ENCODE measurements around the gene LRP8.

Gene LRP8

DNA sequence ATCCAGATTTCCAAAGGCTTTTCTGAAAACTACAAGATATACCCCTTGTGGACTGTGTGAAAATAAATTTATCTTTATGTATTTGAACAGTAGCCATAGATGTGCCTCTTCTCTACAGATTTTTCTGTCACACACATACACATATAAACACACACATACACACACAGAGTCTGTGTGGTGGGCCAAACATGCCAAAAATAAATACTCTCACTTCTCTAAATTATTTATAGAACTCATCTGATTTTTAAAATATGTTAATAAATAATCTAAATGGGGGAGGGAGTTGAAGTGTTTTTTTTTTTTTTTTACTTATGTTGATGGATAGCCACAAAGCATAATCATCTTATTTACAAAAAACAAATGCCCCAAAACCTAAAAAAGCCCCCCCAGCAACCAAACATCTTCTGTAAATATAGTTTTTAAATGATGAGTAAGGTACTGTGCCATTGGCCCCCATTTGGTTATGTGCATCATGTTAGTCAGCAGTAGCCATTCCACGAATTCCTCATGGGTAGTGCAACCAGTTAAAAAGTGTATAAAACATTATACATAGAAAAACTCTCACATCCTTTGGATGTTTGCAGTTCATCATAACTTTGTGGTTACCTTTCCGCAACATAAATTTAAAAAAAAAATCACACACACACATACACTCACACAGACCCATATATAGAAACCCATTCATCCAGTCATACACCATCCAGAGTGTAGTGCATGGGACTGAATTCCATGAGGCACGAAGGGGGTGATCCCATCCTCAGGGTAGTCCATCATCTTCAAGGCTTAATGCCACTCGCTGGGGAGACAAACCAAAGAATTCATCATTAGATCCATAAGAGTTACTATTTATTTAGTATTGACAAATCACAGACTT lies 81.4 kb downstream of the LRP8 start:
- H3K9me3 ChIP-seq = no peaks in the 10 kb centered on the region
- in situ Hi-C loops (cut with MboI; ENCODE audit: low sequenced_read_pairs) = no loop called here
- DNase-seq (ENCODE audit: low spot score in 2 of 2) = no peak
- no peaks in the 10 kb centered on the region for H3K4me1 ChIP-seq
- peaks cover 41% of the 10 kb centered on the region for H3K36me3 ChIP-seq (replicated peaks)
- no peak overlapping the region for H3K4me3 ChIP-seq
- no peaks in the 10 kb centered on the region for H3K27me3 ChIP-seq (ENCODE audit: low read depth)

DNA sequence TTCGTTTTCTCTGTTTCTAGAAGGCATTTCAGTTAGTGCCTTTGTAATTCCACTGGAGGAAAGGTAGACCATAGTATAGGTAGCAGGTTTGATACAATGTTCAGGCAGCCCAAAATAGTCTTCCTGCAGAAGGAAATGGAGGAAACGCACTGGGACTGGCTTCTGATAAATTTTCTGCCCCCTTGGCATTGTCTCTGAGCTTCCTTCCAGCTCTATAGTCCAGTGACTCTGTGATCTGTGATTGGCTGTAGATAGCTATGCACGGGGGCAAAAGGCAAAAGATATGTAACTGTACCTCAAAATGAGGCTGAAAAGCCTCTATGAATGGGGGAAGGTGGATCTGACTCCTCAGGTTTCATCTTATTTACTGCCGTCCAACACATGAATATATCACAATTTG lies 83.7 kb downstream of the LRP8 start:
- peaks cover 20% of the 10 kb centered on the region for H3K36me3 ChIP-seq (replicated peaks)
- H3K27me3 ChIP-seq (ENCODE audit: low read depth) = no peaks in the 10 kb centered on the region
- H3K9me3 ChIP-seq = no peaks in the 10 kb centered on the region
- in situ Hi-C loops (cut with MboI; ENCODE audit: low sequenced_read_pairs) = no loop called here
- no peak overlapping the region for H3K4me3 ChIP-seq
- DNase-seq (ENCODE audit: low spot score in 2 of 2) = no peak
- H3K4me1 ChIP-seq = peaks cover under 1% of the 10 kb centered on the region

DNA sequence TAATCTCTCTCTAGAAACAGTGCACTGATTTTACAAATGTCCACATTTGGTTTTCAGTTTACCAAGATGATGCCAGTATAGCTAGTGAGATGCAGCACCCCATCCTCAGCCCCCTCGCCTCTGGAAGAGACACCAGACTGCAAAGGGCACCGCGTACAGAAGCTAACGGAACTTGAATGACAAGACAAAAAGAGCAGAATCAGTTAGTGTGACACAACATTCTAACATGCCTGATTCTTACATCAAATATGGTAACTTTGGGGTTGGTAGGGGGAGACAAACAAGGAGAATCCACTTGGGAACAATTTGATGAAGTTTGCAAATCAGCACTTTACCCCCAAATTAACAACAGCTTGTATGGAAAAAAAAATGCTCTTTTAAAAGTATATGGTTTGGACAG lies 85.5 kb downstream of the LRP8 start:
- Histone ChIP-seq H3K4me1 (peaks cover 6% of the 10 kb centered on the region), H3K4me3 (no peak overlapping the region), H3K9me3 (no peaks in the 10 kb centered on the region), H3K27me3 (ENCODE audit: low read depth) (no peaks in the 10 kb centered on the region), H3K36me3 (replicated peaks) (peaks cover 11% of the 10 kb centered on the region)
- DNase-seq (ENCODE audit: low spot score in 2 of 2) = no peak
- in situ Hi-C loops (cut with MboI; ENCODE audit: low sequenced_read_pairs) = no loop called here

DNA sequence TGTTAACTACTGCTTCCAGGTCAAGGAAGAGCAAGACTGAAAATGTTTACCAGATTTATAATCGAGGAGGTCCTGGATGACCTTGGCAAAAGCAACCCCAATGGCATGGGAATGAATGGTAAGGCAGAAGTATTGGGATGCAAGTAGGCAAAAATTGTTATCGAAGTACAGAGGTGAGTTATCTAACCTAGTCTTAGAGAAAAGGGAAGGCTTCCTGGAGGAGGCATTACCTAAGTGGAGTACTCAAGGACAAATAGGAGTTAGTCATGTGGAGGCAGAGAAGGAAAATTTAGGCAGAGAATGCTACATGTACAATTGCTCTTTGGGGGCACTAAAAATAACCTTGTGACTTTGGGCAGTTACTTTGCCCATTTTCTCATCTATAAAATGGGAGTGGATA lies 86.0 kb downstream of the LRP8 start:
- no peak for DNase-seq (ENCODE audit: low spot score in 2 of 2)
- H3K36me3 ChIP-seq (replicated peaks) = peaks cover 8% of the 10 kb centered on the region; the same call in 1 of the 2 replicates
- in situ Hi-C loops (cut with MboI; ENCODE audit: low sequenced_read_pairs) = no loop called here
- no peaks in the 10 kb centered on the region for H3K9me3 ChIP-seq
- no peaks in the 10 kb centered on the region for H3K27me3 ChIP-seq (ENCODE audit: low read depth)
- no peak overlapping the region for H3K4me3 ChIP-seq
- H3K4me1 ChIP-seq = peaks cover 6% of the 10 kb centered on the region

DNA sequence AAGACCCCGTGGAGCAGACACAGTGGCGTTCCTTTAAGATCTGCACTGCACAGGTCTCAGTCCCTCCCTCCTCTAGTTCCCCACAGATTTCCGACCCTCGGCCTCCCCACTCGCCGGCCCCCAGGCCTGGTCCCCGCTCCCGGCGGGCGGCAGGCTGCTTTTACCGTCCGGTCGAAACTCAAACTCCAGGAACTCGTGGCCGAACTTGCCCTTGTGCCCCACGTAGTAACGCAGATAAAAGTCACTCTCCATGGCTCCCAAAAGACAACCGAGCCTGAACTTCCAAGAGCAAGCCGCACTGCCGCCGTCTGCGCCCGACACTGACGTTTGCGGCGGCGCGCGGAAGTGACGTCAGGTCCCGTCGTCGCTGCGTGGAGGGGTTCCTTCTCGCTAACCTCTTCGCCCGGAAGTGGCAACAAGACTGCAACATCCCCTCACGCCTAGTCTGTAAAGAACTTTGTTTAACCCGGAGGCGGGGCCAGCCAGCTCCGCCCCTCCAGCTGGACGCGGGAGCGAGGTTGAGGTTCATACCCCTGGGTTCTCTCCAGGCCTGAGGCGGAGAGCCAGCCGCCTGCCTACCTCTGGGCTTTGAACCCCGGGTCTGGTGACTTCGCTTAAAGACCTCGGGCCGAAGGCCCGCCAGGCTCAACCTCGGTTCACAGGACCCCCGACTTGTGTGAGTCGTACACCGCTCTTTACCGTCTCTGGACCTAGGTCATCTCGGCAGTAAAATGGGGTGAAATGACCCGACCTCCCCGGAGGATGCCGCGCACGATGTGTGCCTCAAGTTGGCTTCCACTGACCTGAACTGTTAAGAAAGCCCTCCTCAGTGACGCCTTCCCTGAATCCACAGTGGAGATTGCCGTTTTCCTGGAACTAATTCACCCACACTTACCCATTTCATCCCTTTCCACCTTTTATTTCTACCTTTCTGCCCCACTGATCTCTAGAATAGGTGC lies 89.4 kb downstream of the LRP8 start, which contains the start of gene MAGOH:
TSS of gene MAGOH (minus strand) at position 322 of the 959 bp plus-strand sequence. CDS start at position 252, 70 bp downstream.
- Histone ChIP-seq H3K9me3 (no peaks in the 10 kb centered on the region), H3K27me3 (ENCODE audit: low read depth) (no peaks in the 10 kb centered on the region), H3K4me1 (peaks cover 6% of the 10 kb centered on the region), H3K4me3 (peak within 1 kb of the TSS; percentile 93), H3K36me3 (replicated peaks) (peaks cover 23% of the 10 kb centered on the region)
- in situ Hi-C loops (cut with MboI; ENCODE audit: low sequenced_read_pairs) = no loop called here
- peak; percentile 94 to 96 for DNase-seq (ENCODE audit: low spot score in 2 of 2)

DNA sequence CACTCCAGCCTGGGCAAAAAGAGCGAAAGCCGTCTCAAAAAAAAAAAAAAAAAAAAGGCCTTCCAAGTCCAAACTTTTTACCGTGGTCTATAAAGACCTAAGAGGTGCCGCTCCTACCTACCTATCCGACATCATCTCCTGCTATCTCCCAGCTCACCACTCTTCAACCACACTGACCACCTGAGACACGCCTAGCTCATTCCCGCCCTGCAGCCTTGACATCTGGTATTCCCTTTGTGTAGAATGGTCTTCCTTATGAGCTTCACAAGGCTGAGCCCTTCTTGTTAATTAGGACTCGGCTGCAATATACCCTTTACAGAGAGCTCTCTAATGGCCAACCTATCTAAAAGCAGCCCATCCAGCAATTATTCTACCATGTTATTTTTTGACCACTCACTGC lies 90.2 kb downstream of the LRP8 start:
- DNase-seq (ENCODE audit: low spot score in 2 of 2) = no peak
- Histone ChIP-seq H3K36me3 (replicated peaks) (peaks cover 30% of the 10 kb centered on the region), H3K27me3 (ENCODE audit: low read depth) (no peaks in the 10 kb centered on the region), H3K4me1 (peaks cover 6% of the 10 kb centered on the region), H3K9me3 (no peaks in the 10 kb centered on the region), H3K4me3 (peak overlapping the region; percentile 93)
- in situ Hi-C loops (cut with MboI; ENCODE audit: low sequenced_read_pairs) = no loop called here

DNA sequence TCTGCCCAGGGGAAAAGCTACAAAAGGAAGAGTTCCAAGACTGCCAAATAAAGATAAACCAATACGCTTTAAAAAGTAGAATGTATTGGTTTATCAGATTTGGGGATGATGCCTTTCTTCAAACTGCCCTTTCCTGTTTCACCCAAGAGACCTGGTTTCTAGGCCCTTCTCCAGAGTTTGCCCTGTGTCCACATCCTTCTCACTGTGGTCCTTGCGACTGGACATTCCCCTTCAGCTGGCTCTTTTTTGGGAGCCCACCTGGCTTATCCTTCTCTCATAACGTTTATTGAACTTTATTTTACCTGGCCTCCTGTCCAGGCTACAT lies 106.9 kb downstream of the LRP8 start:
- Histone ChIP-seq H3K9me3 (no peaks in the 10 kb centered on the region), H3K36me3 (replicated peaks) (no peaks in the 10 kb centered on the region), H3K4me1 (peaks cover 3% of the 10 kb centered on the region; the same call in 1 of the 2 replicates), H3K4me3 (peak overlapping the region; percentile 73), H3K27me3 (ENCODE audit: low read depth) (no peaks in the 10 kb centered on the region)
- no peak for DNase-seq (ENCODE audit: low spot score in 2 of 2)
- in situ Hi-C loops (cut with MboI; ENCODE audit: low sequenced_read_pairs) = no loop called here

DNA sequence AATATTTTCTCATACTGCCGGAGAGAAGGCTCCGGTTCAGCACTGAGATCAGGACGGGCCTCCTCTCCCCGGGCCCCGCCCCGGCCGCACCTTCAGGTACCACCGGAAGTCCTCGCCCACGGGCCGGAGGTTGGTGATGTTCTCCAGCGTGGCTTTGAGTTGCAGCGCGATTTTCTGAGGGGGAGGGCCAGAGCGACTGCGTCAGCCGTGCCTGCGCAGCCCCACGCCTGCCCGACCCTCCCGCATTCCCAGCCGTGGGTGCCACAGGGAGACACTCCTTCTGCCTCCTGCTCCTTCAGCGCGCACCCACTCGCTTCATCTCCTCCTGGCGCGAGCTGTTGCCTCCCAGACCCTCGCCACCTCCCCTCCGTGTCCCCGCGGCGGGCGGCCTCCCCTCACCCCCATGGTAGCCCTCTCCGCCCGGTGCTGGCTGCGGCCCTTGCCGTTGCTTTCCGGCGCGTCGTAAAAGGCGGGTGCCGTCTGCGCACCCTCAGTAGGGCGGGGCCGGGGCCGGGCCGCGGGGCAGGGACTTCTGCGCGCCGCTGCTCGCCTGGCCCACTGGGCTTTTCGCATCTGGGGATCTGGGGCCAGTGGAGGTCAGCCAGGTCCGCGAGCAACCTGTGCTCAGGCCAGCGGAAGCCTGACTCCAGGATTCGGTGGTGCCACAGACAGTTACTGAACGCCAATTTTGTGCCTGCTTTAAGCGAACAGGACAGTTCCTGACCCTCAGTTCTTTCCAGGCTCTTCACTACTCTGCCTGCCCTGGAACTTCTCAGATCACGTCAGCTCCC lies 107.5 kb downstream of the LRP8 start, which contains the start of gene CZIB:
TSS of gene CZIB (minus strand) at position 464 of the 791 bp plus-strand sequence. CDS start at position 405, 59 bp downstream.
- peak within 1 kb of the TSS; percentile 73 for H3K4me3 ChIP-seq
- no peaks in the 10 kb centered on the region for H3K27me3 ChIP-seq (ENCODE audit: low read depth)
- in situ Hi-C loops (cut with MboI; ENCODE audit: low sequenced_read_pairs) = no loop called here
- peaks cover 3% of the 10 kb centered on the region; the same call in 1 of the 2 replicates for H3K4me1 ChIP-seq
- no peaks in the 10 kb centered on the region for H3K36me3 ChIP-seq (replicated peaks)
- peak; percentile 88 to 96 for DNase-seq (ENCODE audit: low spot score in 2 of 2)
- no peaks in the 10 kb centered on the region for H3K9me3 ChIP-seq

DNA sequence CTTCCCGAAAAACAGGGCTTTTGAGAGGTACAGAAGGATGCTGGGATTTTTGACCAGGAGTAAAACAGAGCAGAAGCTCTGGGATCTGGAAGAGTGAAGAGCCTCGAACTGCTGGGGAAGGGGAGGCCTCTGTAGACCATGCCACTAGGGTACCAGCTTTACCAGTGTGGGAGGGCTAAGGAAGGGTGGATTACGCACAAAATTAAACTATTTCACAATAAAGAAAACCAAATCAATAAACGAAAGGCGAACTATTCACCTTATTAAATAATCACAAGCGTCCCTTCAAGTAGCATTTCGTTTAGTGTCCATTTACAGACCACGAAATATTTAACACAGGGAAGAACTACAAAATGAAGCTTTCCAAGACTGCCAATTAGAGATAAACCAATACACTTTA lies 108.2 kb downstream of the LRP8 start:
- peaks cover 3% of the 10 kb centered on the region; the same call in 1 of the 2 replicates for H3K4me1 ChIP-seq
- DNase-seq (ENCODE audit: low spot score in 2 of 2) = no peak
- H3K27me3 ChIP-seq (ENCODE audit: low read depth) = no peaks in the 10 kb centered on the region
- no peaks in the 10 kb centered on the region for H3K36me3 ChIP-seq (replicated peaks)
- no peaks in the 10 kb centered on the region for H3K9me3 ChIP-seq
- in situ Hi-C loops (cut with MboI; ENCODE audit: low sequenced_read_pairs) = no loop called here
- peak overlapping the region; percentile 73 for H3K4me3 ChIP-seq

DNA sequence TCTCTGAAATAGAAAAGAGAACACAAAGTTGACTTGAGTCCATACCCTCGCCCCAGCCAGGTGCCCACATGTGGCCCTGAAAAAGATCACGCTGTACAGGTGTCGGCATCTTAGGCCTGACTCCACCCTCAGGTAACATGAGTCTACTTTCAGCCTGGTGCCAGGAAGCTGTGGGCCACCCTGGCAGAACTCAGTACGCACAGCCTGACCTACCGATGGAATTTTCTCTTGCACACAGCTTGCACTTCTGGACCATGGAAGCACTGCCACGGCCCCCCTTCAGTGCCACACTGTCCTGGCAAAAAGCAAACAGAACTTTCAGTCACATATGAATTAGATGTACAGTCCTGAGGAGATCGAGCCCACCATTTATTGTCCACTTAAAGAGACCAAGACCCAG lies 109.7 kb downstream of the LRP8 start:
- in situ Hi-C loops (cut with MboI; ENCODE audit: low sequenced_read_pairs) = no loop called here
- Histone ChIP-seq H3K36me3 (replicated peaks) (peaks cover 14% of the 10 kb centered on the region), H3K4me3 (no peak overlapping the region), H3K9me3 (no peaks in the 10 kb centered on the region), H3K27me3 (ENCODE audit: low read depth) (no peaks in the 10 kb centered on the region), H3K4me1 (peaks cover 3% of the 10 kb centered on the region; the same call in 1 of the 2 replicates)
- DNase-seq (ENCODE audit: low spot score in 2 of 2) = no peak

DNA sequence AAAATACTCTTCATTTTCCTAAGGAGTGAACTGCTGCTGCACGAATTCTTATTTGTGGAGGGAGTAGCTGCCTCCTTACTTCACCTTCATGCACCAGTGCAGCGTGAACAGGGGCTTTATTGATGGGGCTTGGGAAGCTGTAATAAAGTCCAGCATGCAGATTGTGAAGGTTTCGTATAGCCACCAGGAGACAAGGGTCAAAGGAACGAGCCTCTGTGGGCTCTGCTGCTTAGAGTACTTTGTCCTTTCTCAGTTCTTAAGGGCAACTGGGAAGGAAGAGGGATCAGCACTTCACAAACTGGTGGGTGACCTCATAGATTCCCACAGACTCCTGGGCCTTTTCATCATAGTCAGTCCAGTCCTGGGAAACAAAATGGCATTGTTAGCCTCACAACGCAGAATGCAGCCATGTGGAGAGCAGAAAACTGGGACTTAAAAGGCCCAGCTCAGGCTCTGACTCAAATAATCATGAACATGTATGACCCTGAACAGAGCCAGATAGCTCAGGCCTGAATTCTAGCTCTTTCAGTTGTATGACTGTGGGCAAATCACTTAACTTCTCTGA lies 113.4 kb downstream of the LRP8 start:
- H3K4me3 ChIP-seq = no peak overlapping the region
- H3K4me1 ChIP-seq = no peaks in the 10 kb centered on the region
- H3K36me3 ChIP-seq (replicated peaks) = peaks cover 35% of the 10 kb centered on the region
- DNase-seq (ENCODE audit: low spot score in 2 of 2) = no peak
- no peaks in the 10 kb centered on the region for H3K27me3 ChIP-seq (ENCODE audit: low read depth)
- in situ Hi-C loops (cut with MboI; ENCODE audit: low sequenced_read_pairs) = no loop called here
- H3K9me3 ChIP-seq = no peaks in the 10 kb centered on the region

DNA sequence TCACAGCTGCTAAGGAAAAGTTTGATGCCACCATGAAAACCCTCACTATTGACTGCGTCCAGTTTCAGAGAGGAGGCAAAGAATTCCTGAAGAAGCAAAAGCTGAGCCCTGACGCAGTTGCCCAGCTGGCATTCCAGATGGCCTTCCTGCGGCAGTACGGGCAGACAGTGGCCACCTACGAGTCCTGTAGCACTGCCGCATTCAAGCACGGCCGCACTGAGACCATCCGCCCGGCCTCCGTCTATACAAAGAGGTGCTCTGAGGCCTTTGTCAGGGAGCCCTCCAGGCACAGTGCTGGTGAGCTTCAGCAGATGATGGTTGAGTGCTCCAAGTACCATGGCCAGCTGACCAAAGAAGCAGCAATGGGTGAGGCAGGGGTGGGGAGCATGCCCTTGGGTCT lies 116.9 kb downstream of the LRP8 start:
- no peak for DNase-seq (ENCODE audit: low spot score in 2 of 2)
- Histone ChIP-seq H3K36me3 (replicated peaks) (peaks cover 50% of the 10 kb centered on the region), H3K27me3 (ENCODE audit: low read depth) (no peaks in the 10 kb centered on the region), H3K9me3 (peaks cover 11% of the 10 kb centered on the region), H3K4me1 (no peaks in the 10 kb centered on the region), H3K4me3 (no peak overlapping the region)
- in situ Hi-C loops (cut with MboI; ENCODE audit: low sequenced_read_pairs) = no loop called here

DNA sequence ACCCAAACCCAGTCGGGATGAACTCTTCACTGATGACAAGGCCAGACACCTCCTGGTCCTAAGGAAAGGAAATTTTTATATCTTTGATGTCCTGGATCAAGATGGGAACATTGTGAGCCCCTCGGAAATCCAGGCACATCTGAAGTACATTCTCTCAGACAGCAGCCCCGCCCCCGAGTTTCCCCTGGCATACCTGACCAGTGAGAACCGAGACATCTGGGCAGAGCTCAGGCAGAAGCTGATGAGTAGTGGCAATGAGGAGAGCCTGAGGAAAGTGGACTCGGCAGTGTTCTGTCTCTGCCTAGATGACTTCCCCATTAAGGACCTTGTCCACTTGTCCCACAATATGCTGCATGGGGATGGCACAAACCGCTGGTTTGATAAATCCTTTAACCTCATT lies 117.5 kb downstream of the LRP8 start:
- Histone ChIP-seq H3K9me3 (peaks cover 14% of the 10 kb centered on the region), H3K27me3 (ENCODE audit: low read depth) (no peaks in the 10 kb centered on the region), H3K4me1 (no peaks in the 10 kb centered on the region), H3K36me3 (replicated peaks) (peaks cover 55% of the 10 kb centered on the region), H3K4me3 (no peak overlapping the region)
- DNase-seq (ENCODE audit: low spot score in 2 of 2) = no peak
- in situ Hi-C loops (cut with MboI; ENCODE audit: low sequenced_read_pairs) = no loop called here

Measured in HAP-1 (cell line).